GM12873 (cell line): ENCODE data around the gene PCDH18.

Experiments used
- TF ChIP-seq, protein P1 (sequence below): IDR thresholded peaks from 2 replicates; pipeline ENCODE4 v1.5.1; 2012; ENCODE audit warnings: low read depth, mild to moderate bottlenecking, moderate library complexity, low read length, control low read depth; ENCODE audit not compliant: insufficient read depth; ENCODE audit errors: missing control alignments

Gene PCDH18

GRCh38 chr4:137474711-137475301 is 57.5 kb downstream of the PCDH18 start:
- TF ChIP-seq, protein P1, sequence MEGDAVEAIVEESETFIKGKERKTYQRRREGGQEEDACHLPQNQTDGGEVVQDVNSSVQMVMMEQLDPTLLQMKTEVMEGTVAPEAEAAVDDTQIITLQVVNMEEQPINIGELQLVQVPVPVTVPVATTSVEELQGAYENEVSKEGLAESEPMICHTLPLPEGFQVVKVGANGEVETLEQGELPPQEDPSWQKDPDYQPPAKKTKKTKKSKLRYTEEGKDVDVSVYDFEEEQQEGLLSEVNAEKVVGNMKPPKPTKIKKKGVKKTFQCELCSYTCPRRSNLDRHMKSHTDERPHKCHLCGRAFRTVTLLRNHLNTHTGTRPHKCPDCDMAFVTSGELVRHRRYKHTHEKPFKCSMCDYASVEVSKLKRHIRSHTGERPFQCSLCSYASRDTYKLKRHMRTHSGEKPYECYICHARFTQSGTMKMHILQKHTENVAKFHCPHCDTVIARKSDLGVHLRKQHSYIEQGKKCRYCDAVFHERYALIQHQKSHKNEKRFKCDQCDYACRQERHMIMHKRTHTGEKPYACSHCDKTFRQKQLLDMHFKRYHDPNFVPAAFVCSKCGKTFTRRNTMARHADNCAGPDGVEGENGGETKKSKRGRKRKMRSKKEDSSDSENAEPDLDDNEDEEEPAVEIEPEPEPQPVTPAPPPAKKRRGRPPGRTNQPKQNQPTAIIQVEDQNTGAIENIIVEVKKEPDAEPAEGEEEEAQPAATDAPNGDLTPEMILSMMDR: no peak

GRCh38 chr4:137471895-137472294 is 60.4 kb downstream of the PCDH18 start:
- TF ChIP-seq, protein P1: no peak

DNA sequence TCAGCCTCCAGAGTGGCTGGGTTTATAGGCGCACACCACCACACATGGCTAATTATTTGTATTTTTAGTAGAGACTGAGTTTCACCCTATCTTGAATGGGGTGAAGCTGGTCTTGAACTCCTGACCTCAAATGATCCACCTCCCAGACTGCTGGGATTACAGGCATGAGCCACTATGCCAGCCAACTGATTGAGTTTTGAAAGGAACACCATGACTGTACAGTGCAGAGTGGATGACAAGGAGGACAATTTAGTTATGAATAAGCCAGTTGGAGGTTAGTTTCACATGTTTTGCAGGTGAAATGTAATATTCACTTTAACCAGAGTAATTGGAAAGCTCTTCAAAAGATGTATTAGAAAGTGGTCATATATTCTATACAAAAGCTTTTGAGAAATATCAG is 60.8 kb downstream of the PCDH18 start:
- TF ChIP-seq, protein P1: no peak

- TF ChIP-seq, protein P1: no peak
These were observed 61.5 kb downstream of the PCDH18 start for GRCh38 chr4:137470806-137471205.
